Testis (tissue), 3 donors: ENCODE data around the gene SULT2A1. TPM values are rescaled to one million over a fixed set of nuclear protein-coding genes. Genes with fewer than 3 reads are reported as not detected.
A peak's percentile ranks its signal among the peaks of the same experiment; 100 is the strongest.
"Not testable (repeated sequence)": the region's sequence is repeated elsewhere in the genome, so short reads cannot be mapped to it uniquely, and the experiment has no call there.

Source experiments
- DNase-seq: peaks from one replicate; pipeline ENCODE4 v3.0.0-alpha.2; 2019
- H3K27ac ChIP-seq, 2 donors: fragments of 200-600 bp; sonication (generic); one replicate each; pipeline ENCODE4 v1.5.1; 2019
- H3K27me3 ChIP-seq: fragments of 200-600 bp; sonication (generic); one replicate; pipeline ENCODE4 v1.5.1; 2019
- H3K36me3 ChIP-seq: fragments of 200-600 bp; sonication (generic); one replicate; pipeline ENCODE4 v1.5.1; 2017; ENCODE audit warnings: low read depth; ENCODE audit errors: missing control alignments
- H3K4me1 ChIP-seq: fragments of 200-600 bp; sonication (generic); one replicate; pipeline ENCODE4 v1.5.1; 2019
- H3K4me3 ChIP-seq, 2 donors: fragments of 200-600 bp; sonication (generic); one replicate each; pipeline ENCODE4 v1.5.1; 2017 to 2019
- H3K9me3 ChIP-seq: fragments of 200-600 bp; sonication (generic); one replicate; pipeline ENCODE4 v1.5.1; 2017
- CTCF ChIP-seq, 3 experiments: fragments of 450-650 bp in 2 of 3; fragments of 200-600 bp in 1 of 3; sonication (generic) in 1 of 3; IDR thresholded peaks; one replicate each; pipeline ENCODE4 v1.5.1; 2016 to 2019; ENCODE audit warnings: antibody characterized with exemption in 3 of 3, mild to moderate bottlenecking in 2 of 3, moderate library complexity in 1 of 3
- POLR2A ChIP-seq: fragments of 450-650 bp; IDR thresholded peaks from one replicate; pipeline ENCODE4 v1.6.1; 2017; ENCODE audit warnings: antibody characterized with exemption, mild to moderate bottlenecking, moderate library complexity
- WGBS, 2 donors: methylation state at CpG; one replicate each; pipeline ENCODE4 v1.1.5; 2018; 5-methylcytosine and 5-hydroxymethylcytosine counted together
- intact Hi-C: fragments of 100-400 bp; cut with DNase I; formaldehyde crosslinking; loops from one replicate; pipeline ENCODE4 v1.15.1; 2023; ENCODE audit warnings: low total_unique reads
- polyA plus RNA-seq: library from polyadenylated mRNA; stranded (reverse); fragments of 350-450 nt; fragmentation: Illumina TruSeq; extraction: RNeasy Lipid Tissue Mini Kit (QIAGEN cat#74804); gene quantifications from one replicate; pipeline ENCODE4 v1.2.3, GENCODE V29; 2014; ENCODE audit warnings: low read depth, low replicate concordance; ENCODE audit not compliant: insufficient read depth
- total RNA-seq, 2 donors: library from RNA; depleted of rRNA; stranded (reverse); fragments of >200 nt; gene quantifications; one replicate each; pipeline ENCODE4 v1.2.3, GENCODE V29; 2016

Gene SULT2A1
- total and polyA plus RNA-seq, 3 donors from 2014 or later: 0.24 to 2.3 (median 1.2) TPM

GRCh38 chr19:47865166-47865565 lies 20.9 kb downstream of the SULT2A1 start:
- H3K36me3 ChIP-seq: no peaks in the 10 kb centered on the region
- H3K27me3 ChIP-seq: no peaks in the 10 kb centered on the region
- H3K27ac ChIP-seq: peak overlapping the region in 1 of 2 donors; percentile 24
- intact Hi-C loops: no loop called here
- H3K4me3 ChIP-seq: no peak overlapping the region
- TF ChIP-seq CTCF (IDR thresholded peaks at IDR 0.05) (no peak), POLR2A (no peak)
- peak; percentile 52 for DNase-seq
- H3K9me3 ChIP-seq: no peaks in the 10 kb centered on the region
- 37 to 62% methylated on average over 9 to 10 of the region's 10 CpGs for WGBS, 2 donors
- no peaks in the 10 kb centered on the region for H3K4me1 ChIP-seq

- H3K36me3 ChIP-seq: no peaks in the 10 kb centered on the region
- H3K27ac ChIP-seq: peak overlapping the region in 1 of 2 donors; percentile 36
- WGBS, 2 donors: 4 to 14% methylated on average over 14 of the region's 14 CpGs
- DNase-seq: peak; percentile 92
- intact Hi-C loops: no loop called here
- H3K9me3 ChIP-seq: no peaks in the 10 kb centered on the region
- H3K27me3 ChIP-seq: no peaks in the 10 kb centered on the region
- H3K4me3 ChIP-seq: no peak overlapping the region
- H3K4me1 ChIP-seq: no peaks in the 10 kb centered on the region
- no peak for TF ChIP-seq POLR2A
- peak; percentile 86 to 99 (median 89) for TF ChIP-seq CTCF (IDR thresholded peaks at IDR 0.05)
Observed at GRCh38 chr19:47863514-47863936, 22.6 kb downstream of the SULT2A1 start.

DNA sequence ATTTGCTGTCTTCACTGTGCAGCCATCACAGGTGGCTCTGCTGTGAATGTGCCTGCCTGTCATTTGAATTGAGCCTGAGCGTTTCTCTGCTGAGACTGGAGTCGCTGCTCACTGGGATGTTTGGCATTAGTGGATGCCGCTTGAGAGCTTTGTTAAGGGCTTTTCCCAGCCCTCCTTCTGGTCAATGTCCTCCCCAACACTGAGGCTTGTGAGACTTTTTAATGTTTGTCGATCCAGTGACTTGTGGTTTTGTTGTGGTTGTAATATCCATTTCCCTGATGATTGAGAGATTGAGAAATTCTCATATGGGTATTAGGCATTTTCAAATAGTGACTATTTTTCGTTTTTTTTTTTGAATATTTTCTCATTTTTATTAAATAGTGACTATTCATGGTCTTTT lies 24.5 kb downstream of the SULT2A1 start:
- Histone ChIP-seq H3K4me1 (no peaks in the 10 kb centered on the region), H3K36me3 (no peaks in the 10 kb centered on the region), H3K4me3 (no peak overlapping the region), H3K9me3 (no peaks in the 10 kb centered on the region), H3K27ac (no peak overlapping the region), H3K27me3 (no peaks in the 10 kb centered on the region)
- TF ChIP-seq CTCF (IDR thresholded peaks at IDR 0.05): no peak
- TF ChIP-seq POLR2A: no peak
- no peak for DNase-seq
- intact Hi-C loops: no loop called here
- WGBS, 2 donors: 89 to 93% methylated on average over 5 of the region's 5 CpGs

DNA sequence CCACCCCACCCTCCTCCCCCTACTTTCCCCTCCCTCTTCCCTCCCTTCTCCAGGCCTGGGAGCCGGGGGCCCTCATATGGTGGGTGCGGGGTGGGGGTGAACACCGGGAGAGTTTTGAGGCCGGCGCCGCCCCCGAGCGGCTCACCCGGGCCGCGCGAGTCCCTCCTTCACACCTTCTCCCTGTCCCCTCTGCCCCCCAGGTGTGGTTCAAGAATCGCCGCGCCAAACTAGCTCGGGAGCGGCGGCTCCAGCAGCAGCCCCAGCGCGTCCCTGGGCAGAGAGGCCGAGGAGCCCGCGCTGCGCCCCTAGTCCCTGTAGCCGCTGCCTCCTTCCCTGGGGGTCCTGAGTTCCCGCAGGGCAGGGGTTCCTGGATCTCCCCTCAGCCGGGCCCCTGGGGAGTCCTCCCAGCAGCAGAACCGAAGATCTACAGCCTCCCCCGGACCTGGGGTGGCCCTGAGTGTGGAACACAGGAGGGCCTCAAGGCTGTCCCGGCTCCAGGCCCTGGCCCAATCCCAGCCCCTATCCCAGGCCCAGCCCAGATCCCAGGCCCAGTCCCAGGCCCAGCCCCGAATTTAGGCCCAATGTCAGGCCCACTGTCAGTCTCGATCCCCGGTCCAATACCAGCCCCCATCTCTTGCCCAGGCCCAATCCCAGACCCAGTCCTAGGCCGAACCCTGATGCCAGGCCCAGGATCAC lies 25.4 kb downstream of the SULT2A1 start:
- Histone ChIP-seq H3K4me1 (no peaks in the 10 kb centered on the region), H3K9me3 (no peaks in the 10 kb centered on the region), H3K27ac (no peak overlapping the region), H3K4me3 (peak overlapping the region in 1 of 2 donors; percentile 39), H3K36me3 (no peaks in the 10 kb centered on the region), H3K27me3 (no peaks in the 10 kb centered on the region)
- intact Hi-C loops: no loop called here
- no peak for DNase-seq
- 53 to 75% methylated on average over 4 to 14 of the region's 34 CpGs for whole genome bisulfite sequencing, 2 donors
- TF ChIP-seq POLR2A (no peak), CTCF (IDR thresholded peaks at IDR 0.05) (no peak)

DNA sequence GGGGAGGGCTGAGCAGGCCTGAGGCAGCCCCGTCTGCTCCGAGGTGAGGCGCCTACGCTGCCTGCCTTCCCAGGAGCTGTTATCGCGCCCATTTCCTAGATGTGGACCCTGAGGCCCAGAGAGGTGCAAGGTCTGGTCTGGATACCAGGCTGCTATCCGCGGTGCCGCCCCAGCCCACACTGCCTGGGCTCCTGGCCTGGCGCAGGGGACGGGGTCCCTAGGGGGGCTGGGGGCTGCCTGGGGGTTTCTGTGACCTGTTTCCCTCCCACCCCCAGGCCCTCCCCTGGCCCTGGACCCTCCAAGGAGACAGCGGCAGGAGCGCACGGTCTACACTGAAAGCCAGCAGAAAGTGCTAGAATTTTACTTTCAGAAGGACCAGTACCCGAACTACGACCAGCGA lies 26.3 kb downstream of the SULT2A1 start:
- H3K27ac ChIP-seq, intact Hi-C loops, H3K36me3 ChIP-seq, H3K4me1 ChIP-seq, H3K9me3 ChIP-seq, H3K27me3 ChIP-seq, H3K4me3 ChIP-seq, DNase-seq: not testable (repeated sequence)
- WGBS, 2 donors: 43 to 60% methylated on average over 2 to 5 of the region's 17 CpGs

DNA sequence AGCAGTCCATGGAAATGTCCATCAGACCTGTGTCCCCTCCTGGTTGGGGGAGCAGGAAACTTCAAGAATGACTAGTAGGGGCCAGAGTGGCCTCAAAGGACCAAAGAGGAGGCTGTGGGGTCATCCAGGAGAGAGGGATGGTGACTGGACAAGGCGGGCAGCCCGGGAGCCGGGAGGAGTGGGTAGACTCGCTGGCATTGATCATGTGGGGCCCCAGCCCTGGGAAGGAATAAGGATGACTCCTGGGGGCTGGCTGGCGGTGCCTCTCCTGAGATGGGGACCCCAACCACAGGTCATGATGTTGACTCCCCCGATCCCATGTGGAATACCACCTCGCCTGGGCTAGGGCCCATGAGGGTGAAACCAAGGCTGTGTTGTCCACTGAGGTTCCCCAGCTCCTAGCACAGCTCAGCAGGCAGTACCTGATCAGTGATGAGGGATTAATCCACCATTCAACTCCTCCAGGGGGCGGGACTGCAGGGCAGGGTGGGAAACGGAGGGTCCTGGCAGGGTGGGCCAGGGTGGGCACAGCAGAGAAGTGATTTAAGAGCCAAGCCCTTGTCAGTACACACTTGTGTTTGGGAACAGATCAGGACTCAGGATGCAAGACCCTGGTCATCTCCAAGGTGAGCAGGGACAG lies 27.3 kb downstream of the SULT2A1 start, which contains the start of gene TPRX2:
TSS of gene TPRX2 (plus strand) at position 590 of the 640 bp plus-strand sequence. CDS start at position 602, 12 bp downstream.
- H3K27me3 ChIP-seq, DNase-seq, H3K9me3 ChIP-seq, H3K27ac ChIP-seq, H3K4me3 ChIP-seq, intact Hi-C loops, H3K36me3 ChIP-seq, H3K4me1 ChIP-seq: not testable (repeated sequence)
- WGBS, 2 donors: 95 to 100% methylated on average over 5 to 9 of the region's 9 CpGs

- H3K4me3 ChIP-seq, H3K4me1 ChIP-seq, H3K27me3 ChIP-seq, H3K36me3 ChIP-seq, H3K9me3 ChIP-seq, H3K27ac ChIP-seq, intact Hi-C loops, DNase-seq: not testable (repeated sequence)
- WGBS, 2 donors: 93 to 96% methylated on average over 5 to 9 of the region's 9 CpGs
Observed at GRCh38 chr19:47858231-47858630, 27.9 kb downstream of the SULT2A1 start.
